PC-9 (cell line): Measurements from ENCODE around the gene MAPK8IP3. TPM values are rescaled to one million over a fixed set of nuclear protein-coding genes. Genes with fewer than 3 reads are reported as not detected.

Source experiments
- BruUV-seq: library from RNA; stranded (reverse); fragments of 400-500 nt; replicated peaks from 2 replicates; lab custom pipeline; 2021; lab: Mats Ljungman, UMichigan
- CTCF ChIA-PET: fragments of 300-600 bp; sonication (Branson Sonifier 250); formaldehyde crosslinking; loops from one replicate; lab custom pipeline; 2022; ENCODE audit warnings: antibody characterized with exemption; lab: Charles Lee
- POLR2A ChIA-PET: fragments of 300-600 bp; sonication (Branson Sonifier 250); formaldehyde crosslinking; loops from one replicate; lab custom pipeline; 2022; ENCODE audit warnings: antibody characterized with exemption; ENCODE audit not compliant: unreplicated experiment; lab: Charles Lee
- DNase-seq, 2 experiments: peaks; one replicate each; pipeline versions ENCODE4 v3.0.0 to v3.0.0-alpha.2; 2015 to 2022; ENCODE audit warnings: mixed read lengths in 1 of 2
- H2AFZ ChIP-seq: fragments of 200-600 bp; sonication (generic); 2 replicates; pipeline ENCODE4 v1.8.1; 2017; ENCODE audit warnings: antibody characterized with exemption
- H3F3A ChIP-seq: fragments of 200-600 bp; sonication (generic); 2 replicates; pipeline ENCODE4 v1.8.1; 2017; ENCODE audit warnings: antibody characterized with exemption, mild to moderate bottlenecking, low read depth; ENCODE audit not compliant: insufficient read depth
- H3K27ac ChIP-seq: fragments of 200-600 bp; sonication (generic); 2 replicates; pipeline ENCODE4 v1.6.1; 2016; ENCODE audit warnings: mixed run types
- H3K27me3 ChIP-seq: fragments of 200-600 bp; sonication (generic); 2 replicates; pipeline ENCODE4 v1.6.1; 2016; ENCODE audit warnings: low read depth, mixed run types; ENCODE audit not compliant: insufficient read depth
- H3K36me3 ChIP-seq: fragments of 200-600 bp; sonication (generic); 2 replicates; pipeline ENCODE4 v1.6.1; 2016; ENCODE audit warnings: low read depth, mixed run types
- H3K4me1 ChIP-seq: fragments of 200-600 bp; sonication (generic); replicated peaks from 2 replicates; pipeline ENCODE4 v1.6.1; 2016; ENCODE audit warnings: mixed run types; ENCODE audit not compliant: insufficient read depth
- H3K4me2 ChIP-seq: fragments of 200-600 bp; sonication (generic); 2 replicates; pipeline ENCODE4 v1.6.1; 2017; ENCODE audit warnings: mixed run types
- H3K4me3 ChIP-seq: fragments of 200-600 bp; sonication (generic); 2 replicates; pipeline ENCODE4 v1.6.1; 2016; ENCODE audit warnings: mixed run types
- H3K79me2 ChIP-seq: fragments of 200-600 bp; sonication (generic); 2 replicates; pipeline ENCODE4 v1.6.1; 2017; ENCODE audit warnings: low read depth, mixed run types
- H3K9me2 ChIP-seq: fragments of 200-600 bp; sonication (generic); 2 replicates; pipeline ENCODE4 v1.8.1; 2017; ENCODE audit warnings: mild to moderate bottlenecking; ENCODE audit not compliant: insufficient read depth
- H3K9me3 ChIP-seq: fragments of 200-600 bp; sonication (generic); 2 replicates; pipeline ENCODE4 v1.8.1; 2016; ENCODE audit warnings: low read depth; ENCODE audit not compliant: insufficient read depth
- H4K20me1 ChIP-seq: fragments of 200-600 bp; sonication (generic); 2 replicates; pipeline ENCODE4 v1.8.1; 2017; ENCODE audit not compliant: insufficient read depth
- EZH2 ChIP-seq: fragments of 200-600 bp; sonication (generic); IDR thresholded peaks from 2 replicates; pipeline ENCODE4 v1.8.0; 2017; ENCODE audit warnings: antibody characterized with exemption, low read depth
- intact Hi-C: fragments of 100-400 bp; cut with micrococcal nuclease; formaldehyde crosslinking; loops from one replicate; pipeline ENCODE4 v1.10.0; 2022; ENCODE audit not compliant: unreplicated experiment
- total RNA-seq: library from RNA; stranded (reverse); gene quantifications from 2 replicates; pipeline ENCODE4 v1.2.3, GENCODE V29; 2021
- TF ChIP-seq, protein P1 (sequence below): fragments of 200-600 bp; sonication (generic); conservative IDR thresholded peaks from 2 replicates; pipeline ENCODE4 v1.6.1; 2017; ENCODE audit warnings: mixed run types, antibody characterized with exemption, mild to moderate bottlenecking, moderate library complexity

Gene MAPK8IP3
- total RNA-seq, 1 experiment from 2014 or later: 125 TPM

GRCh38 chr16:1779741-1780676, 74.0 kb downstream of the MAPK8IP3 start:
- Histone ChIP-seq H3K9me3 (no peaks in the 10 kb centered on the region), H4K20me1 (peaks cover 42% of the 10 kb centered on the region), H3K36me3 (0 out of 2 replicates have a peak, but pooled peaks cover 8% of the 10 kb centered on the region), H3K4me3 (peak overlapping the region; percentile 21; the same call in 1 of the 2 replicates), H3K27ac (no peak overlapping the region), H3K27me3 (no peaks in the 10 kb centered on the region), H3K4me1 (peaks cover 17% of the 10 kb centered on the region), H3K9me2 (no peaks in the 10 kb centered on the region), H3K4me2 (no peak overlapping the region), H3K79me2 (peaks cover 48% of the 10 kb centered on the region), H3F3A (peaks cover 29% of the 10 kb centered on the region), H2AFZ (no peak overlapping the region)
- BruUV-seq: no TSS peak
- intact Hi-C loops: loop anchor here (5.0 kb wide), 2 partner anchors 162 to 372 kb away; partner anchors contain the start of gene MSRB1
- ChIA-PET POLR2A (interaction anchor here (0.6 kb wide), 1 partner anchor 129 kb away, joined by 3 read pairs; no protein-coding TSS in a partner anchor), CTCF (interaction anchor here (0.6 kb wide), 1 partner anchor 102 kb away, joined by 4 read pairs; the partner anchor contains the start of gene JPT2)
- TF ChIP-seq, protein P1, sequence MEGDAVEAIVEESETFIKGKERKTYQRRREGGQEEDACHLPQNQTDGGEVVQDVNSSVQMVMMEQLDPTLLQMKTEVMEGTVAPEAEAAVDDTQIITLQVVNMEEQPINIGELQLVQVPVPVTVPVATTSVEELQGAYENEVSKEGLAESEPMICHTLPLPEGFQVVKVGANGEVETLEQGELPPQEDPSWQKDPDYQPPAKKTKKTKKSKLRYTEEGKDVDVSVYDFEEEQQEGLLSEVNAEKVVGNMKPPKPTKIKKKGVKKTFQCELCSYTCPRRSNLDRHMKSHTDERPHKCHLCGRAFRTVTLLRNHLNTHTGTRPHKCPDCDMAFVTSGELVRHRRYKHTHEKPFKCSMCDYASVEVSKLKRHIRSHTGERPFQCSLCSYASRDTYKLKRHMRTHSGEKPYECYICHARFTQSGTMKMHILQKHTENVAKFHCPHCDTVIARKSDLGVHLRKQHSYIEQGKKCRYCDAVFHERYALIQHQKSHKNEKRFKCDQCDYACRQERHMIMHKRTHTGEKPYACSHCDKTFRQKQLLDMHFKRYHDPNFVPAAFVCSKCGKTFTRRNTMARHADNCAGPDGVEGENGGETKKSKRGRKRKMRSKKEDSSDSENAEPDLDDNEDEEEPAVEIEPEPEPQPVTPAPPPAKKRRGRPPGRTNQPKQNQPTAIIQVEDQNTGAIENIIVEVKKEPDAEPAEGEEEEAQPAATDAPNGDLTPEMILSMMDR: no peak
- TF ChIP-seq EZH2: no peak
- DNase-seq: no peak

GRCh38 chr16:1780677-1781072, 74.7 kb downstream of the MAPK8IP3 start:
- peaks cover 48% of the 10 kb centered on the region for H3K79me2 ChIP-seq
- no peaks in the 10 kb centered on the region for H3K9me2 ChIP-seq
- peaks cover 29% of the 10 kb centered on the region for H3F3A ChIP-seq
- intact Hi-C loops: loop anchor here (5.0 kb wide), 2 partner anchors 162 to 372 kb away; partner anchors contain the start of gene MSRB1
- peak overlapping the region; percentile 93; the same call in 1 of the 2 replicates for H3K4me3 ChIP-seq
- TF ChIP-seq EZH2: no peak
- TF ChIP-seq, protein P1: no peak
- H4K20me1 ChIP-seq: peaks cover 43% of the 10 kb centered on the region
- H3K4me1 ChIP-seq: peaks cover 15% of the 10 kb centered on the region
- no peaks in the 10 kb centered on the region for H3K27me3 ChIP-seq
- H3K4me2 ChIP-seq: peak overlapping the region; percentile 91
- 0 out of 2 replicates have a peak, but pooled peaks cover 8% of the 10 kb centered on the region for H3K36me3 ChIP-seq
- ChIA-PET POLR2A (interaction anchor here (0.6 kb wide), 1 partner anchor 61 kb away, joined by 5 read pairs; no protein-coding TSS in a partner anchor), CTCF (interaction anchor here (0.6 kb wide), 1 partner anchor 103 kb away, joined by 4 read pairs; the partner anchor contains the start of gene JPT2)
- H3K27ac ChIP-seq: no peak overlapping the region
- H3K9me3 ChIP-seq: no peaks in the 10 kb centered on the region
- BruUV-seq: TSS peak; percentile 34
- H2AFZ ChIP-seq: no peak overlapping the region
- no peak for DNase-seq

DNA sequence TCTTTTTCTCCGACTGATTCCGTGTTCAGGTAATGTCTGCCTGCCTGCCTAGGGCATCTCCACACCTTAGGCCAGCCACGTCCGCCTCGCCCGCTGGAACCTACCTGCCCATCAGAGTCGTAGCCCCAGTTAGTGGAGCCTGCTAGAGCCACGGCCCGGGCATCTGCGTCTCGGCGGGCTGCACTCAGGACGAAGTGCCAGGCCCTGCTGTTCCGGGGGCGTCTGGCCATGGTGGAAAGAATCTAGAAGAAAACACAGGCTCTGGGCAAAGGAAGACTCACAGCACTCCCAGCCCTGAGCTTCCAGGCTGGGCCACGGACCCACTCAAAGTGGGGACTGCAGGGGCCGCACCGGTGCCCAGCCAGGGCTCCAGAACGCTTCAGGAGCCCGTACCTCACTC, 75.3 kb downstream of the MAPK8IP3 start:
- Histone ChIP-seq H3K4me3 (peak overlapping the region; percentile 93), H3K36me3 (0 out of 2 replicates have a peak, but pooled peaks cover 8% of the 10 kb centered on the region), H3K27ac (peak overlapping the region; percentile 50; the same call in 1 of the 2 replicates), H3K79me2 (peaks cover 51% of the 10 kb centered on the region), H3K4me2 (peak overlapping the region; percentile 91), H4K20me1 (peaks cover 47% of the 10 kb centered on the region), H3F3A (peaks cover 29% of the 10 kb centered on the region), H3K9me2 (no peaks in the 10 kb centered on the region), H2AFZ (no peak overlapping the region), H3K27me3 (no peaks in the 10 kb centered on the region), H3K9me3 (no peaks in the 10 kb centered on the region), H3K4me1 (peaks cover 15% of the 10 kb centered on the region)
- BruUV-seq: no TSS peak
- POLR2A ChIA-PET: interaction anchor here (0.6 to 0.7 kb wide), 2 partner anchors 60 to 415 kb away, joined by 4 to 5 read pairs; no protein-coding TSS in a partner anchor
- no peak for DNase-seq
- intact Hi-C loops: loop anchor here (5.0 kb wide), 2 partner anchors 161 to 371 kb away; partner anchors contain the start of gene MSRB1
- TF ChIP-seq, protein P1: no peak
- TF ChIP-seq EZH2: no peak
- CTCF ChIA-PET: no interaction called here
